Upper lobe of left lung (tissue), 6 donors: ENCODE measurements around the gene ALX1. TPM values are rescaled to one million over a fixed set of nuclear protein-coding genes. Genes with fewer than 3 reads are reported as not detected.

Experiments used
- ATAC-seq, 2 donors: fragments of 200-7000 bp; cut with Tn5 transposase; one replicate each; pipeline ENCODE4 v1.9.1; 2022; ENCODE audit warnings: mild to moderate bottlenecking in 2 of 2, moderate library complexity in 2 of 2; ENCODE audit not compliant: low FRiP score in 2 of 2
- DNase-seq, 2 donors: peaks; one replicate each; pipeline ENCODE4 v3.0.0-alpha.2; 2019 to 2020
- H3K27ac ChIP-seq, 4 donors: fragments of 200-600 bp; sonication (generic); one replicate each; pipeline ENCODE4 v1.5.1; 2016 to 2019
- H3K27me3 ChIP-seq, 4 donors: fragments of 200-600 bp; sonication (generic); one replicate each; pipeline ENCODE4 v1.5.1; 2017 to 2019
- H3K36me3 ChIP-seq, 4 donors: fragments of 200-600 bp; sonication (generic); one replicate each; pipeline ENCODE4 v1.5.1; 2016 to 2019
- H3K4me1 ChIP-seq, 4 donors: fragments of 200-600 bp; sonication (generic); one replicate each; pipeline ENCODE4 v1.5.1; 2018 to 2019
- H3K4me3 ChIP-seq, 4 donors: fragments of 200-600 bp; sonication (generic); one replicate each; pipeline ENCODE4 v1.5.1; 2017 to 2019; ENCODE audit warnings: mild to moderate bottlenecking in 2 of 4, moderate library complexity in 1 of 4
- H3K9me3 ChIP-seq, 4 donors: fragments of 200-600 bp; sonication (generic); one replicate each; pipeline ENCODE4 v1.5.1; 2018 to 2019
- CTCF ChIP-seq, 6 experiments: fragments of 450-650 bp in 4 of 6; fragments of 200-600 bp in 2 of 6; sonication (generic) in 2 of 6; IDR thresholded peaks; one replicate each; pipeline ENCODE4 v1.5.1; 2016 to 2019; ENCODE audit warnings: antibody characterized with exemption in 6 of 6
- EP300 ChIP-seq, 4 donors: sonication (generic); formaldehyde crosslinking; IDR thresholded peaks; one replicate each; pipeline ENCODE4 v1.5.1; 2017; ENCODE audit warnings: antibody characterized with exemption in 4 of 4, control low read depth in 2 of 4
- POLR2A ChIP-seq, 4 donors: fragments of 450-650 bp; IDR thresholded peaks; one replicate each; pipeline ENCODE4 v1.5.1; 2016 to 2017; ENCODE audit warnings: antibody characterized with exemption in 4 of 4, mild to moderate bottlenecking in 2 of 4
- POLR2AphosphoS5 ChIP-seq, 2 donors: sonication (generic); formaldehyde crosslinking; IDR thresholded peaks; one replicate each; pipeline ENCODE4 v1.5.1; 2017; ENCODE audit warnings: antibody characterized with exemption in 2 of 2
- WGBS, 2 donors: methylation state at CpG; one replicate each; pipeline ENCODE4 v1.1.5; 2017 to 2018; 5-methylcytosine and 5-hydroxymethylcytosine counted together
- total RNA-seq, 6 donors: library from RNA; depleted of rRNA in 4 of 6; stranded (reverse); fragments of >200 nt in 4 of 6; gene quantifications; one replicate each; pipeline versions ENCODE4 v1.1.0 to v1.2.1, GENCODE V29; 2016 to 2021
- donor health status: DM: no; HTN: no; CAD: no; lungs with moderate emphysema.
- donor health status: DM: no; HTN: yes; CAD: no; lungs with severe emphysema.

Gene ALX1
- total RNA-seq, 6 donors from 2014 or later = 0.89 TPM; not detected in 5

- H3K9me3 ChIP-seq = peaks cover 0 to 3% (median 0%) of the 10 kb centered on the region in 4 donors
- TF ChIP-seq POLR2AphosphoS5 (IDR thresholded peaks at IDR 0.05) (no peak), POLR2A (IDR thresholded peaks at IDR 0.05) (no peak), CTCF (IDR thresholded peaks at IDR 0.05) (no peak), EP300 (IDR thresholded peaks at IDR 0.05) (no peak)
- no peaks in the 10 kb centered on the region for H3K36me3 ChIP-seq
- H3K4me3 ChIP-seq = peak overlapping the region in 2 of 4 donors; percentile 29 to 34
- ATAC-seq (no peak), DNase-seq (no peak)
- peaks cover 11 to 19% (median 12%) of the 10 kb centered on the region in 4 donors for H3K4me1 ChIP-seq
- WGBS, 2 donors = 6 to 11% methylated on average over 15 of the region's 15 CpGs
- H3K27me3 ChIP-seq = peaks cover 0 to 45% (median 15%) of the 10 kb centered on the region in 4 donors
- no peak overlapping the region for H3K27ac ChIP-seq
Observed at GRCh38 chr12:85280984-85281630, 1.1 kb downstream of the ALX1 start.

GRCh38 chr12:85281636-85282312 lies 1.8 kb downstream of the ALX1 start:
- TF ChIP-seq EP300 (IDR thresholded peaks at IDR 0.05) = no peak
- TF ChIP-seq POLR2AphosphoS5 (IDR thresholded peaks at IDR 0.05) = no peak
- TF ChIP-seq POLR2A (IDR thresholded peaks at IDR 0.05) = no peak
- no peak for TF ChIP-seq CTCF (IDR thresholded peaks at IDR 0.05)
- WGBS, 2 donors = 10 to 13% methylated on average over 11 of the region's 11 CpGs
- no peak overlapping the region for H3K27ac ChIP-seq
- peaks cover 11 to 19% (median 12%) of the 10 kb centered on the region in 4 donors for H3K4me1 ChIP-seq
- peaks cover 0 to 45% (median 15%) of the 10 kb centered on the region in 4 donors for H3K27me3 ChIP-seq
- no peak for ATAC-seq
- no peaks in the 10 kb centered on the region for H3K36me3 ChIP-seq
- DNase-seq = no peak
- peaks cover 0 to 3% (median 0%) of the 10 kb centered on the region in 4 donors for H3K9me3 ChIP-seq
- H3K4me3 ChIP-seq = no peak overlapping the region

- no peak for TF ChIP-seq POLR2A (IDR thresholded peaks at IDR 0.05)
- no peak for TF ChIP-seq POLR2AphosphoS5 (IDR thresholded peaks at IDR 0.05)
- TF ChIP-seq EP300 (IDR thresholded peaks at IDR 0.05) = no peak
- TF ChIP-seq CTCF (IDR thresholded peaks at IDR 0.05) = no peak
- Histone ChIP-seq H3K36me3 (no peaks in the 10 kb centered on the region), H3K4me1 (peaks cover 11 to 19% (median 12%) of the 10 kb centered on the region in 4 donors), H3K27me3 (peaks cover 0 to 37% (median 11%) of the 10 kb centered on the region in 4 donors), H3K9me3 (peaks cover 0 to 3% (median 0%) of the 10 kb centered on the region in 4 donors), H3K4me3 (no peak overlapping the region), H3K27ac (no peak overlapping the region)
- DNase-seq (no peak), ATAC-seq (no peak)
- 43 to 50% methylated on average over 6 of the region's 6 CpGs for WGBS, 2 donors
Observed at GRCh38 chr12:85283560-85283959, 3.5 kb downstream of the ALX1 start.

- no peak overlapping the region for H3K4me3 ChIP-seq
- TF ChIP-seq POLR2AphosphoS5 (IDR thresholded peaks at IDR 0.05) = no peak
- no peak for TF ChIP-seq EP300 (IDR thresholded peaks at IDR 0.05)
- no peak for TF ChIP-seq POLR2A (IDR thresholded peaks at IDR 0.05)
- TF ChIP-seq CTCF (IDR thresholded peaks at IDR 0.05) = no peak
- ATAC-seq (no peak), DNase-seq (no peak)
- no peak overlapping the region for H3K27ac ChIP-seq
- WGBS, 2 donors = 35 to 42% methylated on average over 3 of the region's 3 CpGs
- no peaks in the 10 kb centered on the region for H3K36me3 ChIP-seq
- no peaks in the 10 kb centered on the region for H3K27me3 ChIP-seq
- no peaks in the 10 kb centered on the region for H3K9me3 ChIP-seq
- H3K4me1 ChIP-seq = no peaks in the 10 kb centered on the region
Observed at GRCh38 chr12:85296362-85296761, 16.3 kb downstream of the ALX1 start.
